ENCODE results near the gene GRID2.
A peak's percentile ranks its signal among the peaks of the same experiment; 100 is the strongest.

GRCh38 chr4:92735025-92735665 lies 431.4 kb downstream of the GRID2 start:
- peak; percentile 25 for TF ChIP-seq CTCF (IDR thresholded peaks at IDR 0.05; ENCODE audit: low read length)
- no peak for TF ChIP-seq EZH2phosphoT487 (IDR thresholded peaks at IDR 0.05; ENCODE audit: low read length)

Measured in MM.1S (cell line).